Activated CD8-positive, alpha-beta memory T cell treated with anti-CD3 and anti-CD28 coated beads, Interleukin-2, amount 10 ng/mL, durations not matched to agents 7 days and 5 days (primary cell): ENCODE results near the gene ARL6. TPM values are rescaled to one million over a fixed set of nuclear protein-coding genes. Genes with fewer than 3 reads are reported as not detected.
A peak's percentile ranks its signal among the peaks of the same experiment; 100 is the strongest.
"Not testable (repeated sequence)": the region's sequence is repeated elsewhere in the genome, so short reads cannot be mapped to it uniquely, and the experiment has no call there.

Source experiments
- ATAC-seq: fragments of 150-1000 bp; cut with Tn5 transposase; one replicate; pipeline ENCODE4 v1.10.0; 2021; ENCODE audit warnings: moderate library complexity
- CTCF ChIA-PET: fragments of 350-600 bp; sonication (Branson Sonifier 250); formaldehyde crosslinking; loops from one replicate; lab custom pipeline; 2021; ENCODE audit warnings: antibody characterized with exemption; lab: Charles Lee
- DNase-seq: peaks from one replicate; pipeline ENCODE4 v3.0.0-alpha.2; 2020
- H3K27ac Mint-ChIP-seq: one replicate; pipeline ENCODE4 v1.8.0; 2021; ENCODE audit warnings: mild to moderate bottlenecking, mixed read lengths
- H3K27me3 Mint-ChIP-seq: one replicate; pipeline ENCODE4 v1.8.0; 2021; ENCODE audit warnings: mixed read lengths
- H3K36me3 Mint-ChIP-seq: one replicate; pipeline ENCODE4 v1.8.0; 2021; ENCODE audit warnings: mild to moderate bottlenecking, mixed read lengths
- H3K4me1 Mint-ChIP-seq: one replicate; pipeline ENCODE4 v1.8.0; 2021; ENCODE audit warnings: mixed read lengths
- H3K4me3 Mint-ChIP-seq: one replicate; pipeline ENCODE4 v1.8.0; 2021; ENCODE audit warnings: mild to moderate bottlenecking, moderate library complexity, mixed read lengths
- H3K9me3 Mint-ChIP-seq: one replicate; pipeline ENCODE4 v1.8.0; 2022; ENCODE audit warnings: low read depth, mixed read lengths
- total RNA-seq, 2 experiments: library from RNA; stranded (reverse); gene quantifications; one replicate each; pipeline ENCODE4 v1.2.3, GENCODE V29; 2021

ARL6 gene
- total RNA-seq, 2 experiments from 2014 or later: 4.5 to 5.4 TPM

- H3K36me3 Mint-ChIP-seq: peaks cover 8% of the 10 kb centered on the region
- peak overlapping the region; percentile 98 for H3K4me3 Mint-ChIP-seq
- CTCF ChIA-PET: interaction anchor here (0.7 to 1.5 kb wide), 3 partner anchors 27 to 215 kb away, joined by 3 to 4 read pairs (median 4); no protein-coding TSS in a partner anchor
- H3K9me3 Mint-ChIP-seq: no peaks in the 10 kb centered on the region
- H3K27ac Mint-ChIP-seq: peak overlapping the region; percentile 39
- H3K27me3 Mint-ChIP-seq: peaks cover 16% of the 10 kb centered on the region
- DNase-seq (no peak), ATAC-seq (no peak)
- H3K4me1 Mint-ChIP-seq: peaks cover 30% of the 10 kb centered on the region
These were observed 58.8 kb downstream of the ARL6 start for GRCh38 chr3:97823046-97824004.

DNA sequence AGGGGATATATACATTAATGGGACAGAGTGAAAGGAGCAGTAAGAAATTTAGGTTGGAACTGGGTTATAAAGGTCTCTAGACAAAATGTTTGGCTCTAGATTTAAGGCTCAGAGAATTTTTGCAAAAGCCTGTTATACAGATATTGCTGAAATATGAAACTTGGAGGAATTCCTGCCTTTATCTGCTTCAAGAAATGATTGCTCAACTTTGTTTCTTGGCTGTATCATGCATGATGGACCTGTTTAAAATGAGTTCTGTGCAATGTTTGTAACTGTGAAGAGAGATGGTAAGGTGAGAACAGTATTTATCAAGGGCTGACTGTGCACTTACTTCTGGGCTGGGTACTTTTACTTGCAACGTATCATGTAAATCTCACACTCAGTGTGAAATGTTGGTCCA is 60.5 kb downstream of the ARL6 start:
- peaks cover 35% of the 10 kb centered on the region for H3K4me1 Mint-ChIP-seq
- ATAC-seq (no peak), DNase-seq (no peak)
- peaks cover 8% of the 10 kb centered on the region for H3K36me3 Mint-ChIP-seq
- no peaks in the 10 kb centered on the region for H3K9me3 Mint-ChIP-seq
- no peak overlapping the region for H3K27ac Mint-ChIP-seq
- H3K27me3 Mint-ChIP-seq: peaks cover 16% of the 10 kb centered on the region
- no peak overlapping the region for H3K4me3 Mint-ChIP-seq
- CTCF ChIA-PET: no interaction called here

- CTCF ChIA-PET: interaction anchor here (0.7 to 1.4 kb wide), 3 partner anchors 14 to 765 kb away, joined by 3 to 4 read pairs (median 3); partner anchors contain the start of gene CPOX
- Mint-ChIP-seq H3K4me1 (peaks cover 23% of the 10 kb centered on the region), H3K9me3 (no peaks in the 10 kb centered on the region)
These were observed 63.3 kb downstream of the ARL6 start for GRCh38 chr3:97827741-97828471.

DNA sequence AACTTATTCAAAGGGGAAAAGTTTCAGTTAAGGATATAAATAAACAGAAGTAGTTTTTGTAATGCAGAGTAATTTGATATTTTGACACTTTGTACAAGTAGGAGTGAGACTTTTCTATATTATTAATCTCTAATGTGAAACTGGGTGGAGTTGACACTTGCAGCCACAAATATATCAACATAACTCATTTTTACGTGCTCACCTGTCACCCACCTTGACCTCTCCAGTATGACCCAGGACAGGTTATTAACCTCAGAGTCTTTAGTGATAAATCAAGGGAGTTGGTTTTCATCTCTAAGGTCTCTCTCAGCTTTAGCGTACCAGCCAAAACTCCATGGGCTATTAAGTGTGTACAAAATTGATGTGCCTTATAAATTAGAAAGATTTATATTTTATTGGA is 64.6 kb downstream of the ARL6 start:
- H3K9me3 Mint-ChIP-seq: no peaks in the 10 kb centered on the region
- peaks cover 3% of the 10 kb centered on the region for H3K27me3 Mint-ChIP-seq
- CTCF ChIA-PET: interaction anchor here (1.4 kb wide), 1 partner anchor 13 kb away, joined by 4 read pairs; no protein-coding TSS in a partner anchor
- H3K36me3 Mint-ChIP-seq: peaks cover 13% of the 10 kb centered on the region
- DNase-seq (no peak), ATAC-seq (no peak)
- H3K4me3 Mint-ChIP-seq: no peak overlapping the region
- no peak overlapping the region for H3K27ac Mint-ChIP-seq
- peaks cover 12% of the 10 kb centered on the region for H3K4me1 Mint-ChIP-seq

More at GRCh38 chr3:97827741-97828471, 63.3 kb downstream of the ARL6 start:
- no peak for DNase-seq
- H3K36me3 Mint-ChIP-seq: peaks cover 12% of the 10 kb centered on the region
- no peak overlapping the region for H3K27ac Mint-ChIP-seq
- no peak overlapping the region for H3K4me3 Mint-ChIP-seq
- peaks cover 10% of the 10 kb centered on the region for H3K27me3 Mint-ChIP-seq
- ATAC-seq: no peak

DNA sequence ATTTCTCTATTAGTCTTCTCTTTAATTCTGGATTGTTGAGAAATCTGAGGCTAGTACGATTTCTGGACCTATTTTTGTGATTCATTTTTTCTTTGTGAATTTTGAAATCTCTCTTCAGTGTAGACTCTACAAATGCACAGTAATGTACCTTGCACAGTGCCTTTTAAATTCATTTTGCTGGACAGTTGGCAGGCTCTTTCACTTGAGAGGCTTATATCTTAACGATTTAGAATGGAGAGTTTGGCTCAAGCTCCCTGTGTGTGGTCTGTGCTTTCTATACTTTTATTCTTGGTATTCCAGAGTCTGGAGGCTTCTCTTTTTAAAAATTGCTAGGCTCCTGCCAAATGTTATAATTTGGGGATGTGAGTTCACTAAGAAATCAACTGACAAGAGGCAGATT is 66.1 kb downstream of the ARL6 start:
- Mint-ChIP-seq H3K27me3 (no peaks in the 10 kb centered on the region), H3K27ac (no peak overlapping the region), H3K4me3 (no peak overlapping the region), H3K36me3 (peaks cover 10% of the 10 kb centered on the region), H3K4me1 (peaks cover 7% of the 10 kb centered on the region), H3K9me3 (no peaks in the 10 kb centered on the region)
- no peak for DNase-seq
- CTCF ChIA-PET: no interaction called here
- ATAC-seq: no peak

DNA sequence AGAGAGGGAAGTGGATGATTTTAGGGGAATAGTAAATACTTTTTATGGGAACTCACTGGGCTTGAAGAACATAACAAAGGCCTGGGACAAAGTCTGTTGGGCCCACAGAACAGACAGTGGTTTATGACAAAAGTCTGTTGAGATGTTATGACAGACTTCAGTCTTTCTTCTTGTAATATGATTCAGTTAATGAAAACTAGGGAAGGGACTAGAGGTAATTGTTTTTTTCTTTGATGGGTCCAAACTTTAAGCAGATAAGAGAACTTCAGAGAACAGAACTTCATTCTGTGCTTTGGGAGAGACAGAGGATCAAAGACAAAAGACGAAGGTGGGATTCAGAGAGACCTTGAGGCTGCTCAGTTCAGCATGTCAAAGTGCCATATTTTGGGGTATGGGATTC is 66.6 kb downstream of the ARL6 start:
- DNase-seq (no peak), ATAC-seq (no peak)
- H3K27ac Mint-ChIP-seq: no peak overlapping the region
- no peak overlapping the region for H3K4me3 Mint-ChIP-seq
- peaks cover 10% of the 10 kb centered on the region for H3K36me3 Mint-ChIP-seq
- CTCF ChIA-PET: interaction anchor here (1.3 kb wide), 1 partner anchor 9 kb away, joined by 5 read pairs; the partner anchor contains the start of gene CRYBG3
- H3K9me3 Mint-ChIP-seq: no peaks in the 10 kb centered on the region
- H3K4me1 Mint-ChIP-seq: peaks cover 6% of the 10 kb centered on the region
- no peaks in the 10 kb centered on the region for H3K27me3 Mint-ChIP-seq

DNA sequence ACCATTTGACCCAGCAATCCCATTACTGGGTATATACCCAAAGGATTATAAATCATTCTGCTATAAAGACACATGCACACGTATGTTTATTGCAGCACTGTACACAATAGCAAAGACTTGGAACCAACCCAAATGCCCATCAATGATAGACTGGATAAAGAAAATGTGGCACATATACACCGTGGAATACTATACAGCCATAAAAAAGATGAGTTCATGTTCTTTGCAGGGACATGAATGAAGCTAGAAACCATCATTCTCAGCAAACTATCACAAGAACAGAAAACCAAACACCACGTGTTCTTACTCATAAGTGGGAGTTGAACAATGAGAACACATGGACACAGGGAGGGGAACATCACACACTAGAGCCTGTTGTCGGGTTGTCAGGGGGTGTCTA is 68.6 kb downstream of the ARL6 start:
- ATAC-seq, H3K27me3 Mint-ChIP-seq, H3K4me1 Mint-ChIP-seq, H3K27ac Mint-ChIP-seq, DNase-seq, H3K9me3 Mint-ChIP-seq, H3K4me3 Mint-ChIP-seq, H3K36me3 Mint-ChIP-seq, CTCF ChIA-PET: not testable (repeated sequence)

DNA sequence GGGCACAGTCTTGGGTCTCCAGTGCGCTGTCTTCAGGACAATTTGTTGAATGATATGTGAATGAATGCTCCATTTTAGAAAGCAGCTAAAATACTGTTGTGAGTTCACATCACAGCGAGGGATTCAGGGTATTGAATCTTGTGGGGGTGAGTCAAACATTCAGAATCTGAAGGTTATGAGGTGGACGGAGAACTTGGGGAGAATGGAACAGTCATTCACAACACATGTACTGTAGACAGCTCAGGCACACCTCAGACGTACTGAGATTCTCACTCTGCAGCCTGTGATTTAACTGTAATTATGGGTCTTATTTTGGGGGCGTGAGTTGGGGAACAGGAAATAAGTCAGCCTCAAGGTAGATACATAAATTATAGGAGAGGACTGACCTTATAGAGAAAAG is 71.2 kb downstream of the ARL6 start:
- Mint-ChIP-seq H3K9me3 (no peaks in the 10 kb centered on the region), H3K27me3 (no peaks in the 10 kb centered on the region), H3K4me3 (no peak overlapping the region), H3K36me3 (peaks cover 10% of the 10 kb centered on the region), H3K27ac (no peak overlapping the region), H3K4me1 (peaks cover 2% of the 10 kb centered on the region)
- ATAC-seq (no peak), DNase-seq (no peak)
- CTCF ChIA-PET: no interaction called here

DNA sequence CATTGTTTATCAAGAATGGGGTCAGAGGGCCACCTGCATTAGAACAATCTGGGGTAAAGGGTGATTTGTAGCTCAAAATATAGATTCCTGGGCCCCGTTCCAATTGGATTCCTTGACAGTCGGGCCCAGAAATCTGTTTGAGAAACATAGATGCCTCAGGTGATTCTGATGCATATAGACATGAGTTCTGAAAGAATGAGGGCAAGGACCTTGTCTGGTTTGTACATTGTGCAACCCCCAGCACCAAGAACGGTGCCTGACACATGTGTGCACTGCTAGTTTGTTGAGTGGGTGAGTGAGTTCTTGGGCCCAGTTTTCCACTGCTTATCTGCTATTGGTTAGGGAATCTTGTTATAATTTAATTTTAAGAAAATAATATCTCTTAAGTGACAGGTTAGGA is 73.8 kb downstream of the ARL6 start:
- no peak for ATAC-seq
- no peak overlapping the region for H3K27ac Mint-ChIP-seq
- H3K4me1 Mint-ChIP-seq: peaks cover under 1% of the 10 kb centered on the region
- no peaks in the 10 kb centered on the region for H3K9me3 Mint-ChIP-seq
- no peaks in the 10 kb centered on the region for H3K27me3 Mint-ChIP-seq
- no peak for DNase-seq
- CTCF ChIA-PET: interaction anchor here (1.4 to 2.2 kb wide), 2 partner anchors 17 to 185 kb away, joined by 4 to 7 read pairs; partner anchors contain the start of gene CRYBG3
- H3K36me3 Mint-ChIP-seq: peaks cover 3% of the 10 kb centered on the region
- H3K4me3 Mint-ChIP-seq: no peak overlapping the region

DNA sequence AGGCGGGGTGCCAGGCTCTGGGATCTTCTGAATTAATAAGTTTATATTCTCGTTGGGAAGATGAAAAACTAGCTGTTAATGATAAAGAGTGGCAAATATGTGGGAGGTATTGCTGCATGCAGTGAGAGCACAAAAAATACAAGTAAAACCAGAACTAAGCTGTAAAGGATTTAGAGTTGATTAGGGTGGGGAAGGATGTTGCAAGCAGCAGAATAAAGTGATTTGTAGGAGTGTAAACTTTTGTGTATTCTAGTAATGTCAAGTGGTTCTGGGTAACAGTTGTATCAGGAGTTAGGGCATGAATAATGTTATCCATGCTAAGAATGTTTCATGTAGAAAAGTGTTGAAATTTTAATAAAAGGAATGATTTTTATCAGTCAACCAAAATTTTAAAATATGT is 75.4 kb downstream of the ARL6 start:
- H3K36me3 Mint-ChIP-seq: peaks cover 8% of the 10 kb centered on the region
- CTCF ChIA-PET: interaction anchor here (2.2 kb wide), 1 partner anchor 18 kb away, joined by 7 read pairs; the partner anchor contains the start of gene CRYBG3
- no peak overlapping the region for H3K4me3 Mint-ChIP-seq
- peaks cover 1% of the 10 kb centered on the region for H3K4me1 Mint-ChIP-seq
- H3K27ac Mint-ChIP-seq: no peak overlapping the region
- no peak for DNase-seq
- H3K27me3 Mint-ChIP-seq: no peaks in the 10 kb centered on the region
- H3K9me3 Mint-ChIP-seq: no peaks in the 10 kb centered on the region
- no peak for ATAC-seq

GRCh38 chr3:97841304-97841703 is 76.7 kb downstream of the ARL6 start:
- no peaks in the 10 kb centered on the region for H3K9me3 Mint-ChIP-seq
- H3K4me1 Mint-ChIP-seq: peaks cover 1% of the 10 kb centered on the region
- CTCF ChIA-PET: interaction anchor here (1.6 kb wide), 1 partner anchor 12 kb away, joined by 4 read pairs; no protein-coding TSS in a partner anchor
- H3K4me3 Mint-ChIP-seq: no peak overlapping the region
- ATAC-seq (no peak), DNase-seq (no peak)
- H3K27me3 Mint-ChIP-seq: no peaks in the 10 kb centered on the region
- H3K27ac Mint-ChIP-seq: no peak overlapping the region
- H3K36me3 Mint-ChIP-seq: peaks cover 11% of the 10 kb centered on the region

GRCh38 chr3:97841956-97842355 is 77.4 kb downstream of the ARL6 start:
- peaks cover 1% of the 10 kb centered on the region for H3K4me1 Mint-ChIP-seq
- no peaks in the 10 kb centered on the region for H3K27me3 Mint-ChIP-seq
- DNase-seq (no peak), ATAC-seq (no peak)
- H3K9me3 Mint-ChIP-seq: no peaks in the 10 kb centered on the region
- CTCF ChIA-PET: interaction anchor here (0.6 to 1.6 kb wide), 2 partner anchors 13 to 167 kb away, joined by 4 to 5 read pairs; no protein-coding TSS in a partner anchor
- H3K36me3 Mint-ChIP-seq: peaks cover 13% of the 10 kb centered on the region
- no peak overlapping the region for H3K27ac Mint-ChIP-seq
- H3K4me3 Mint-ChIP-seq: no peak overlapping the region

- DNase-seq: no peak
- H3K27ac Mint-ChIP-seq: no peak overlapping the region
- no peak overlapping the region for H3K4me3 Mint-ChIP-seq
- ATAC-seq: no peak
- H3K9me3 Mint-ChIP-seq: peaks cover 2% of the 10 kb centered on the region
- H3K27me3 Mint-ChIP-seq: no peaks in the 10 kb centered on the region
- CTCF ChIA-PET: no interaction called here
- peaks cover 13% of the 10 kb centered on the region for H3K36me3 Mint-ChIP-seq
- H3K4me1 Mint-ChIP-seq: no peaks in the 10 kb centered on the region
These were observed 84.2 kb downstream of the ARL6 start for GRCh38 chr3:97848779-97849178.
